Measurements from ENCODE around the gene ECM2.

ECM2 gene

GRCh38 chr9:92496396-92497176, 39.2 kb downstream of the ECM2 start:
- no peak for DNase-seq

- no peak for DNase-seq
Measured at GRCh38 chr9:92494856-92495255, 40.9 kb downstream of the ECM2 start.

- no peak for DNase-seq
Measured at GRCh38 chr9:92493749-92494387, 41.9 kb downstream of the ECM2 start.

DNA sequence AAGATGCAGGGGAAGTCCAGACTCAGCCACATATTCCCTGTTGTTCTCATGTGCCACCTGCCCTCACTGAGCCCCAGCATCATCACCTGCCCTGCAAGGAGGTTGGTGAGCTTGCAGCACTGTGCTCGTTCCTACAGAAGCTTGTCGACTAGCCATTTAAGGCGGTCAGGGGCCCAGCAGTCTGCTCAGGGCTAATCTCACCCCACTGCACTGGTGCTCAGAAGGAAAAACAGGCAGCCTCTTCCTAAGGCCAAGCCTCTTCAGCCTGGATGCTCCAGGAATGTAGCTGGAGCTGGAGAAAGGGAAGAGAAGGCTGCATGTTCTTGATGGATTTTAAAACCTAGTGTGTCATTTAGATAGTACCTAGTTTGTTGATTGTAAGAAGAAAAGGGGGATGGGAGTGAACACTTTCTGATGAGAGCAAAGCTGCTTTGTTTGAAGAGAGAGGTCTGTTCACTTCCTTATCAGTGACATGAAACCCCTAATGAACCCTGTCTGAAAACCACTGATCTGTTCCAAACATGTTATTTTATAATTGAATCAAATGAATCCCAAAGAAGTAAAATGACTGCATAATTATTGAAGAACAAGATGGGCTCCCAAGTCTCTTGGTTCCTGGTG, 42.9 kb downstream of the ECM2 start:
- no peak for DNase-seq

GRCh38 chr9:92488681-92489550, 46.9 kb downstream of the ECM2 start:
- DNase-seq: no peak

DNA sequence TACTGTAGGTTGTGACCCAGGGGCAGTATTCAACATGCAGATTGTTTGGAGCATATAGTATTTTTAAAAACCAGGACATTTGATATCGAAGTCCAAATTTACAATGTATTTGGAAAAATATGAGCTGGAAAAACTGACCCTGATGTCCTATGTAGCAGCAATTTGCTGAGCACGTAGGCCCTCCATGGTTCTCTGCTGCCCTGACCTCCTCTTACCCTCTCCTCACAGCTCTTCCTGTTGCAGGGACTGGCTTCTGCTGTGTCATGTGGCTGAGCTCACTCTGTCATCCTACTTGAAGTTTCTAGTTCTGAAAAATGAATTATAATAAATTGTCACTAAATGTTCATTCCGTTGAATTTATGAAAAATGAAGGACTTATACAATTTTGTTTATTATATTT, 49.4 kb downstream of the ECM2 start:
- no peak for DNase-seq

GRCh38 chr9:92484563-92484962, 51.2 kb downstream of the ECM2 start:
- no peak for DNase-seq

GRCh38 chr9:92483627-92484545, 51.9 kb downstream of the ECM2 start:
- DNase-seq: no peak

DNA sequence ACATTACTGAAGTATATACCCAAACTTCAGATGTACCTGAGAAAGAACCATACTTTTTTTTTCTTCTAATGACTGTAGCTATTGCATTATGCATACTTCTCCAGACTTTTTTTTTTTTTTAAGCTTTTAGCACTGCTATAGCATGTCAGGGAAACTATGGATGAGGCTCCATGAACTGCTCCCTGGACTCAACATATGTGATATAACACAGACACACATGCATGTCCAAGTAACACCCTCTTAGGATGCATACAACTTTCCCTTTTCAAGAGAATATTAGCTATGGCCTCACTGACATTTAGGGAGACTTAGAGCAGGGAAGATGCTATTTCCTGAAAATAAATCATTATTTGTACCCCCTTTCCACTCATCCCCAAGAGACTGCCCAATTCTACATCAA, 53.0 kb downstream of the ECM2 start:
- no peak for DNase-seq

GRCh38 chr9:92482329-92482728, 53.5 kb downstream of the ECM2 start, which contains the start of gene ASPN:
Gene ASPN, minus strand, starts transcription at chr9:92482506.
- no peak for DNase-seq

- DNase-seq: no peak
Measured at GRCh38 chr9:92480986-92481633, 54.7 kb downstream of the ECM2 start.

- no peak for DNase-seq
Measured at GRCh38 chr9:92480291-92480771, 55.5 kb downstream of the ECM2 start.

GRCh38 chr9:92479346-92479745, 56.4 kb downstream of the ECM2 start:
- no peak for DNase-seq

- no peak for DNase-seq
Measured at GRCh38 chr9:92478783-92479182, 57.0 kb downstream of the ECM2 start.

- DNase-seq: no peak
Measured at GRCh38 chr9:92476962-92477361, 58.8 kb downstream of the ECM2 start.

- DNase-seq: no peak
Measured at GRCh38 chr9:92474587-92474986, 61.2 kb downstream of the ECM2 start.

- DNase-seq: no peak
Measured at GRCh38 chr9:92468206-92468605, 67.6 kb downstream of the ECM2 start.

- no peak for DNase-seq
Measured at GRCh38 chr9:92467511-92467910, 68.3 kb downstream of the ECM2 start.

GRCh38 chr9:92467041-92467440, 68.7 kb downstream of the ECM2 start:
- no peak for DNase-seq

- no peak for DNase-seq
Measured at GRCh38 chr9:92463984-92464383, 71.8 kb downstream of the ECM2 start.

DNA sequence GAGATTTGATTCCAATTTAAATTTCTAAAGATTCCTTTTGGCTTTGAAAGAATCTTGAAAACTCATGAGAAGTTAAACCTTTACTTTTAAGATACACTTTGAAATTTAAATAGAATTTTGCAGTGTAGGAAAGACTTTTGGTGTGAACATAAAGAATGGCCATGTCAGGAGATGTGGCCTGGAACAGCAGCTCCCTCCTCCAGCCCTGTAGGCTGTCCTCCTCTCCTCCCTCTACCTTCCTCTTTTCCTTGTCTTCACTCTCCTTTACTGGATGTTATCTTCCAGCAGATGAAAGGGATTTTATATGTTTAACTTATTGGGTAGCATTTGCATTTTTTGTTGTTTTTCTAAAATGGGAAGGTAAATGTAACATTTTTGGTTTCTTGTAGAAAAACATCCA, 72.4 kb downstream of the ECM2 start:
- no peak for DNase-seq
